ENCODE results near the gene GAK.
"Not testable (repeated sequence)": the region's sequence is repeated elsewhere in the genome, so short reads cannot be mapped to it uniquely, and the experiment has no call there.

GAK gene

GRCh38 chr4:815464-816146 lies 116.5 kb downstream of the GAK start:
- DNase-seq (ENCODE audit: low read depth) = no peak

- DNase-seq (ENCODE audit: low read depth) = no peak
Observed at GRCh38 chr4:814312-814850, 117.7 kb downstream of the GAK start.

- no peak for DNase-seq (ENCODE audit: low read depth)
Observed at GRCh38 chr4:813900-814299, 118.2 kb downstream of the GAK start.

- no peak for DNase-seq (ENCODE audit: low read depth)
Observed at GRCh38 chr4:808860-809570, 123.1 kb downstream of the GAK start.

- no peak for DNase-seq (ENCODE audit: low read depth)
Observed at GRCh38 chr4:807792-808191, 124.3 kb downstream of the GAK start.

- DNase-seq (ENCODE audit: low read depth) = not testable (repeated sequence)
Observed at GRCh38 chr4:806979-807378, 125.1 kb downstream of the GAK start.

- no peak for DNase-seq (ENCODE audit: low read depth)
Observed at GRCh38 chr4:804804-805203, 127.3 kb downstream of the GAK start.

GRCh38 chr4:803884-804283 lies 128.2 kb downstream of the GAK start:
- no peak for DNase-seq (ENCODE audit: low read depth)

GRCh38 chr4:801436-802124 lies 130.5 kb downstream of the GAK start:
- no peak for DNase-seq (ENCODE audit: low read depth)
